GM21423 (cell line): Measurements from ENCODE around the gene RBM45.
A peak's percentile ranks its signal among the peaks of the same experiment; 100 is the strongest.
"Not testable (repeated sequence)": the region's sequence is repeated elsewhere in the genome, so short reads cannot be mapped to it uniquely, and the experiment has no call there.

Experiments
- ATAC-seq: cut with Tn5 transposase; IDR thresholded peaks from one replicate; pipeline ENCODE4 v1.9.1; 2021; ENCODE audit warnings: mild to moderate bottlenecking, moderate library complexity; ENCODE audit not compliant: unreplicated experiment

Gene RBM45

GRCh38 chr2:178105566-178105965 is 6.7 kb upstream of the RBM45 start:
- ATAC-seq = no peak

GRCh38 chr2:178106053-178106452 is 6.2 kb upstream of the RBM45 start:
- no peak for ATAC-seq

- ATAC-seq = no peak
Observed at GRCh38 chr2:178108176-178108575, 4.1 kb upstream of the RBM45 start.

GRCh38 chr2:178109813-178110212 is 2.4 kb upstream of the RBM45 start:
- no peak for ATAC-seq

GRCh38 chr2:178110681-178111080 is 1.6 kb upstream of the RBM45 start:
- ATAC-seq = no peak

- ATAC-seq = no peak
Observed at GRCh38 chr2:178111743-178112142, 494 bp upstream of the RBM45 start.

GRCh38 chr2:178114462-178114861 is 2.2 kb downstream of the RBM45 start:
- peak; percentile 41 for ATAC-seq

GRCh38 chr2:178115271-178115670 is 3.0 kb downstream of the RBM45 start:
- ATAC-seq = no peak

- no peak for ATAC-seq
Observed at GRCh38 chr2:178117725-178118124, 5.5 kb downstream of the RBM45 start.

- ATAC-seq = no peak
Observed at GRCh38 chr2:178119179-178119922, 7.1 kb downstream of the RBM45 start.

GRCh38 chr2:178123163-178123562 is 10.9 kb downstream of the RBM45 start:
- no peak for ATAC-seq

GRCh38 chr2:178125125-178125524 is 12.9 kb downstream of the RBM45 start:
- no peak for ATAC-seq

- no peak for ATAC-seq
Observed at GRCh38 chr2:178125862-178126261, 13.6 kb downstream of the RBM45 start.

- no peak for ATAC-seq
Observed at GRCh38 chr2:178128836-178129630, 16.8 kb downstream of the RBM45 start.

GRCh38 chr2:178136321-178137025 is 24.2 kb downstream of the RBM45 start:
- ATAC-seq = no peak

- no peak for ATAC-seq
Observed at GRCh38 chr2:178142274-178143065, 30.2 kb downstream of the RBM45 start.

- ATAC-seq = no peak
Observed at GRCh38 chr2:178143481-178143880, 31.2 kb downstream of the RBM45 start.

- no peak for ATAC-seq
Observed at GRCh38 chr2:178152033-178152432, 39.8 kb downstream of the RBM45 start.

- ATAC-seq = no peak
Observed at GRCh38 chr2:178152542-178152941, 40.3 kb downstream of the RBM45 start.

GRCh38 chr2:178152977-178153376 is 40.7 kb downstream of the RBM45 start:
- no peak for ATAC-seq

- ATAC-seq = not testable (repeated sequence)
Observed at GRCh38 chr2:178153878-178154277, 41.6 kb downstream of the RBM45 start.
